ENCODE measurements around the gene GALR2.

GALR2 gene

GRCh38 chr17:76080768-76081287 lies 6.2 kb downstream of the GALR2 start:
- no peak for DNase-seq

- DNase-seq: peak in 1 of 2 experiments; percentile 36
Measured at GRCh38 chr17:76081295-76082210, 7.0 kb downstream of the GALR2 start.

- DNase-seq: no peak
Measured at GRCh38 chr17:76082326-76083251, 8.0 kb downstream of the GALR2 start.

- no peak for DNase-seq
Measured at GRCh38 chr17:76083536-76084182, 9.1 kb downstream of the GALR2 start.

- DNase-seq: no peak
Measured at GRCh38 chr17:76085066-76085730, 10.6 kb downstream of the GALR2 start.

GRCh38 chr17:76085731-76086366 lies 11.3 kb downstream of the GALR2 start:
- DNase-seq: no peak

- no peak for DNase-seq
Measured at GRCh38 chr17:76086384-76086783, 11.8 kb downstream of the GALR2 start.

GRCh38 chr17:76087531-76087930 lies 12.9 kb downstream of the GALR2 start:
- DNase-seq: no peak

- no peak for DNase-seq
Measured at GRCh38 chr17:76088041-76088867, 13.7 kb downstream of the GALR2 start.

- DNase-seq: no peak
Measured at GRCh38 chr17:76088868-76089576, 14.4 kb downstream of the GALR2 start.

- no peak for DNase-seq
Measured at GRCh38 chr17:76089680-76090516, 15.3 kb downstream of the GALR2 start.

- DNase-seq: no peak
Measured at GRCh38 chr17:76090517-76091129, 16.0 kb downstream of the GALR2 start.

- DNase-seq: no peak
Measured at GRCh38 chr17:76091526-76092286, 17.1 kb downstream of the GALR2 start.

GRCh38 chr17:76092526-76093413 lies 18.2 kb downstream of the GALR2 start:
- DNase-seq: no peak

GRCh38 chr17:76094046-76094445 lies 19.5 kb downstream of the GALR2 start:
- DNase-seq: no peak

GRCh38 chr17:76095943-76096342 lies 21.4 kb downstream of the GALR2 start:
- DNase-seq: no peak
